Mononuclear cell (primary cell): Measurements from ENCODE around the gene SNRNP48. TPM values are rescaled to one million over a fixed set of nuclear protein-coding genes. Genes with fewer than 3 reads are reported as not detected.

Source experiments
- H3K27me3 ChIP-seq: 2 replicates; pipeline ENCODE4 v1.6.0; 2011; ENCODE audit warnings: low read length, control low read depth; ENCODE audit not compliant: insufficient read depth
- H3K4me1 ChIP-seq: 2 replicates; pipeline ENCODE4 v1.5.1; 2011; ENCODE audit warnings: mild to moderate bottlenecking, low read length, control low read depth; ENCODE audit not compliant: insufficient read depth
- H3K4me3 ChIP-seq: 2 replicates; pipeline ENCODE4 v1.5.1; 2011; ENCODE audit warnings: mild to moderate bottlenecking, low read length, moderate library complexity
- H3K9me3 ChIP-seq: 2 replicates; pipeline ENCODE4 v1.5.1; 2011; ENCODE audit warnings: low read depth, mild to moderate bottlenecking, control low read depth, low read length
- total RNA-seq: library from RNA; depleted of rRNA; stranded (reverse); fragments of >200 nt; gene quantifications from one replicate; pipeline ENCODE4 v1.2.3, GENCODE V29; 2012

SNRNP48 gene
- 16.4 TPM for total RNA-seq

- Histone ChIP-seq H3K9me3 (no peaks in the 10 kb centered on the region), H3K4me1 (peaks cover 20% of the 10 kb centered on the region), H3K27me3 (no peaks in the 10 kb centered on the region), H3K4me3 (peak within 1 kb of the TSS; percentile 77)
Observed at GRCh38 chr6:7589949-7590917, at the start of gene SNRNP48. Gene SNRNP48 (plus strand): TSS chr6:7590198. CDS start chr6:7590258, 60 bp downstream.

DNA sequence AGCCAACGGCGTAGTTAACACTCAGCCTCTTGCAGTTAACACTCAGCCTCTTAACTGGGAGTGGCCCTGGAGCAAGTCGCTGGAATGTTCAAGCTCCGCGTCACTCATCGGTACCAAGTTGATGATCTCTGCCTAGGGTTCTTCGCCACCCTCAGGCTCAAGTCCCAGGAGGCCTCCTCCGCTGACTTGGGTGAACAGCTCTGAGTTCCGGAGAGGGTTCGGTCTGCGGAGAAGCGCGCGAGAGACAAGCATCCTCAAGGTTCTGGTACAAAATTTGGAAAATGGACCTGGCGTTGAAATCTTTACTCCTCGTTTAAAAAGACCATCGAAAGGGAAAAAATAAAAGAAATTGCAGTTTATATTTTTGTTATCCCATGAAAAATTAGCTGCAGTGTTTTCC lies 49.4 kb upstream of the SNRNP48 start:
- Histone ChIP-seq H3K4me1 (peaks cover 22% of the 10 kb centered on the region), H3K9me3 (no peaks in the 10 kb centered on the region), H3K4me3 (no peak overlapping the region), H3K27me3 (peaks cover 95% of the 10 kb centered on the region)

DNA sequence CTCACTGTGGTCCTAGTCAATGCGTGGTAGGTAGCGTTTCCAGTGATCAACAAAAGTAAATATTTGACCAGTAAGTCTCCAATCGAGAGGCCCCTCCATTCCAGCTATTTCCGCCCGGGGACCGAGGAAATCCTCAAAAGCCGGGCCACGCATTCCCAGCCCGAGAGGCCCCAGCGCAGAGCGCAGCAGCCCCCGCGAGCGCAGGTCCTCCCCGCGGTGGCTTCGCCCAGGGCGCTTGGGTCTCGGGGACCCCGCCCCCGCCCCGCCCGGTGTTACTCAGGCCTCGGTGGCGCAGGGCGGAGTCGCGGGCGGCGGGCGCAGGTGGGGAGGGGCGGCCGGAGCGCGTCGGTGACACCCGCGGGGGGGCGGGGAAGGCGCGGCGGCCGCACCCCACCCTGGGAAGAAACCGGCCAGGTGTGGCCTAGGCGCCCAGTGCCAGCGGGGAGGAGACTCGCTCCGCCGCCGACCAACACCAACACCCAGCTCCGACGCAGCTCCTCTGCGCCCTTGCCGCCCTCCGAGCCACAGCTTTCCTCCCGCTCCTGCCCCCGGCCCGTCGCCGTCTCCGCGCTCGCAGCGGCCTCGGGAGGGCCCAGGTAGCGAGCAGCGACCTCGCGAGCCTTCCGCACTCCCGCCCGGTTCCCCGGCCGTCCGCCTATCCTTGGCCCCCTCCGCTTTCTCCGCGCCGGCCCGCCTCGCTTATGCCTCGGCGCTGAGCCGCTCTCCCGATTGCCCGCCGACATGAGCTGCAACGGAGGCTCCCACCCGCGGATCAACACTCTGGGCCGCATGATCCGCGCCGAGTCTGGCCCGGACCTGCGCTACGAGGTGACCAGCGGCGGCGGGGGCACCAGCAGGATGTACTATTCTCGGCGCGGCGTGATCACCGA lies 48.6 kb upstream of the SNRNP48 start, which contains the start of gene DSP:
DSP (plus strand) TSS at position 497 of the 890 bp plus-strand sequence; CDS start at position 742, 245 bp downstream.
- no peaks in the 10 kb centered on the region for H3K9me3 ChIP-seq
- H3K4me3 ChIP-seq, result peak within 1 kb of the TSS; percentile 33
- peaks cover 22% of the 10 kb centered on the region for H3K4me1 ChIP-seq
- H3K27me3 ChIP-seq, result peaks cover 92% of the 10 kb centered on the region

GRCh38 chr6:7542065-7542873 lies 47.7 kb upstream of the SNRNP48 start:
- Histone ChIP-seq H3K4me3 (peak overlapping the region; percentile 33), H3K27me3 (peaks cover 90% of the 10 kb centered on the region), H3K4me1 (peaks cover 22% of the 10 kb centered on the region), H3K9me3 (no peaks in the 10 kb centered on the region)

DNA sequence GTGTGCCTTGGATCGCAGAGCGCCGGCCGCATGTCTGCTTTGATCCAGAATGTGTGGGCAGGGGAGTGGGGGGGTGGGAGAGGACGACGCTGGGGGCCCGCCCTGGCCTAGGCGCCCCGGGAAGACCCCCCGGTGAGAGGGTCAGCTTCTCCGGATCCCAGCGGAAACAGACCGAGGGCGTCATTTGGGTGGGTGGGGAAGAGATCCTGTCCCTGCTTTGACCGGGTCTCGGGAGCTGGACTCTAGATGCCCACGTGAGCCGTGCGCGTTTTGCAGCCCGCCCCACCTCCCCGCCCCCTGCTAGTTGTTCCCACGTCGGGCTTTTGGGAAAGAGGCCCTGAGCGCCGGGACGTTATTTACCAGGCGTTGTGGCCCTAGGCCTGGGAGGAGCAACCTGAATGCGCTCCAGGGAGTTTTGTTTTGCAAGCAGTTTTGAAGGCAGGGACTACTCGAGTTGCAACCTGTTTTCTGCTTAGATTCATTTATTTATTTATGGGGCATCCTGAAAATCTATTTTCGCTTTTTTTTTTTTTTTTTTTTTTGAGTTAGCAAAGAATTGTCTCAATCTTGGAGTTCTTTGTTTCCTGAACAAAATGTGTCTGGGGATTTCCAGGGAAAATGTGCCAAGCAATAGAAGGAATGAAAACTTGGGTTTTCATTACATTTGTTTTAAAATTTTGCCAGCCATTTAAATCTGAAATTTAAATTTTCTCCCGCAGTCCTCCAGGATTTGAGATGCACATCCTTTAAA lies 46.9 kb upstream of the SNRNP48 start:
- peak overlapping the region; percentile 33 for H3K4me3 ChIP-seq
- peaks cover 84% of the 10 kb centered on the region for H3K27me3 ChIP-seq

GRCh38 chr6:7543789-7544424 lies 46.1 kb upstream of the SNRNP48 start:
- Histone ChIP-seq H3K4me1 (peaks cover 22% of the 10 kb centered on the region), H3K9me3 (no peaks in the 10 kb centered on the region), H3K27me3 (peaks cover 84% of the 10 kb centered on the region), H3K4me3 (no peak overlapping the region)

More for the DNA sequence above, 46.9 kb upstream of the SNRNP48 start:
- Histone ChIP-seq H3K9me3 (no peaks in the 10 kb centered on the region), H3K4me1 (peaks cover 22% of the 10 kb centered on the region)

DNA sequence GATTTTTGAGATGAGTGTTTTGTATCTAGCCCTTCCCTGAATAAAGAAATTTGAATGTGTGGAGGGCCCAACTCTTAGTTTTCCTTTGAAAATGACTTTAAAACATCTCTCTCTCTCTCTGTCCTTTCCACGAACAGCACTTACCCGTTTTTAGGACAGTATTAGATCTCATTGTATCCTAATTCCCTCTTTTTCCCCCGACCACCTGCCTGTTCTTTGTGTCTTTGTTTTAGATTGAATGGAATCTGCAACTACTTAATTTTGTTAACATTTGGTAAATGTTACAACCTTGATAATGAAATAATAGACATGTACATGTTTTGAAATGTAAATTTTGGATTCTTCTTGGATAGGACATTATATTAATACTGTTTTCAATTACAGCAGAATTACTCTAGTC lies 45.4 kb upstream of the SNRNP48 start:
- H3K27me3 ChIP-seq, result peaks cover 77% of the 10 kb centered on the region

GRCh38 chr6:7545316-7546019 lies 44.5 kb upstream of the SNRNP48 start:
- Histone ChIP-seq H3K9me3 (no peaks in the 10 kb centered on the region), H3K27me3 (peaks cover 68% of the 10 kb centered on the region), H3K4me3 (no peak overlapping the region), H3K4me1 (peaks cover 21% of the 10 kb centered on the region)

More for the DNA sequence above, 45.4 kb upstream of the SNRNP48 start:
- Histone ChIP-seq H3K4me1 (peaks cover 22% of the 10 kb centered on the region), H3K9me3 (no peaks in the 10 kb centered on the region), H3K4me3 (no peak overlapping the region)

GRCh38 chr6:7546020-7546369 lies 44.0 kb upstream of the SNRNP48 start:
- H3K9me3 ChIP-seq, result no peaks in the 10 kb centered on the region
- H3K4me3 ChIP-seq, result no peak overlapping the region
- H3K27me3 ChIP-seq, result peaks cover 63% of the 10 kb centered on the region
- peaks cover 16% of the 10 kb centered on the region for H3K4me1 ChIP-seq

DNA sequence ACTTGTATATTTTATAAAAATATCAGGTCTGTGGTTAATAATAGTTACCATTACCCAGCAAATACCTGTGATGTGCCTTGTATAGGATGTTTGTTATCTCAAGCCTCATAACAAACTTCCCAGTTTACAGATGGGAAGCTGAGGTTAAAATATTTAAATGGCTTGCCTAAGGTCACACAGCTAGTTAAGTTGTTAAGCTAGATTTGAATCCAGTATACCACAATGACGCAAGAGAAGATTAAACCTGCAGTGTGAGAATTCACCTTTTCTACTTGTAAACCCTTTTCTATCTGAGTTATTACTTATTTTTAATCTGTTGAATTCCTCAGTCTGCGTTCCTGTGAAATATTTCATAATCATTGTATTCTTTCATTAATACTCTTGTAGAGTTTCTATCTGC lies 43.6 kb upstream of the SNRNP48 start:
- Histone ChIP-seq H3K4me1 (peaks cover 12% of the 10 kb centered on the region), H3K9me3 (no peaks in the 10 kb centered on the region), H3K27me3 (peaks cover 64% of the 10 kb centered on the region), H3K4me3 (no peak overlapping the region)

GRCh38 chr6:7546896-7547295 lies 43.1 kb upstream of the SNRNP48 start:
- H3K9me3 ChIP-seq, result no peaks in the 10 kb centered on the region
- peaks cover 65% of the 10 kb centered on the region for H3K27me3 ChIP-seq
- H3K4me1 ChIP-seq, result peaks cover 7% of the 10 kb centered on the region
- no peak overlapping the region for H3K4me3 ChIP-seq

DNA sequence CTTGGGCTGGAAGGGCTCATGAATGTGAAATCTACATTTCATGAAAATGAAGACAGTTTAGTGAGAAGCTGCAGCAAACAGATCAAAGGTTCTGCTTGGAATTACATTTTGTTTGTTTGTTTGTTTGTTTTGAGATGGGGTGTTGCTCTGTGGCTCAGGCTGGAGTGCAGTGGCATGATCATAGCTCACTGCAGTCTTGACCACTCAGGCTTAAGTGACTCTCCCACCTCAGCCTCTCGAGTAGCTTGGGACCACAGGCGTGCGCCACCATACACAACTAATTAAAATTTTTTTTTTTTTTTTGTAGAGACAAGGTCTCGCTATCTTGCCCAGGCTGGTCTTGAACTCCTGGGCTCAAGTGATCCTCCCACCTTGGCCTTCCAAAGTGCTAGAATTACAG lies 42.7 kb upstream of the SNRNP48 start:
- Histone ChIP-seq H3K27me3 (peaks cover 61% of the 10 kb centered on the region), H3K4me3 (no peak overlapping the region), H3K9me3 (no peaks in the 10 kb centered on the region), H3K4me1 (peaks cover 3% of the 10 kb centered on the region)

GRCh38 chr6:7550433-7550801 lies 39.6 kb upstream of the SNRNP48 start:
- Histone ChIP-seq H3K9me3 (no peaks in the 10 kb centered on the region), H3K4me1 (no peaks in the 10 kb centered on the region), H3K4me3 (no peak overlapping the region), H3K27me3 (peaks cover 43% of the 10 kb centered on the region)
